ENCODE measurements around the gene COX14. TPM values are rescaled to one million over a fixed set of nuclear protein-coding genes. Genes with fewer than 3 reads are reported as not detected.

Gene COX14
- polyA plus RNA-seq, 1 donor (not counting 4 experiments of a cell fraction or from before 2014, with no cell fraction given), result 96.6 TPM

GRCh38 chr12:50086148-50086547 is 25.9 kb upstream of the COX14 start:
- Histone ChIP-seq H3K9ac (ENCODE audit: control insufficient read depth, extremely low read depth, insufficient read depth, low read length) (peak overlapping the region; percentile 38), H4K20me1 (ENCODE audit: control insufficient read depth, extremely low read depth, insufficient read depth, low read length) (no peaks in the 10 kb centered on the region), H3K4me2 (ENCODE audit: control insufficient read depth, extremely low read depth, insufficient read depth, low read depth, low read length) (peak overlapping the region; percentile 97), H2AFZ (ENCODE audit: control insufficient read depth, low read length) (no peak overlapping the region), H3K9me1 (ENCODE audit: control insufficient read depth, extremely low read depth, insufficient read depth, low read length) (no peaks in the 10 kb centered on the region), H3K27ac (ENCODE audit: control insufficient read depth, insufficient read depth, low read length) (peak overlapping the region; percentile 40), H3K4me3 (ENCODE audit: control insufficient read depth in 2 of 3, extremely low read depth in 1 of 3, insufficient read depth in 2 of 3, low read depth in 1 of 3, low read length in 3 of 3) (peak overlapping the region; percentile 59 to 68 (median 68)), H3K36me3 (ENCODE audit: control insufficient read depth in 2 of 2, extremely low read depth in 1 of 2, insufficient read depth in 2 of 2, low read length in 2 of 2) (peaks cover 14 to 31% of the 10 kb centered on the region in 2 experiments), H3K4me1 (ENCODE audit: control insufficient read depth, extremely low read depth, insufficient read depth, low read length) (peaks cover 31% of the 10 kb centered on the region), H3K9me3 (ENCODE audit: control insufficient read depth, low read depth, low read length) (no peaks in the 10 kb centered on the region), H3K79me2 (ENCODE audit: control insufficient read depth, insufficient read depth, low read length) (peaks cover 13% of the 10 kb centered on the region), H3K27me3 (ENCODE audit: control insufficient read depth, extremely low read depth, insufficient read depth, low read length) (no peaks in the 10 kb centered on the region)
- no peak for FAIRE-seq
- TF ChIP-seq CTCF (optimal IDR thresholded peaks at IDR 0.05 in 1 of 3, IDR thresholded peaks at IDR 0.05 in 1 of 3, conservative IDR thresholded peaks at IDR 0.05 in 1 of 3; ENCODE audit: extremely low read depth in 1 of 3, insufficient read depth in 2 of 3, low read length in 3 of 3) (peak in 1 of 3 experiments; percentile 10), EZH2 (IDR thresholded peaks at IDR 0.05; ENCODE audit: low read length) (no peak)
- DNase-seq (ENCODE audit: low read depth, low spot score), result no peak
- dilution Hi-C loops (cut with MboI; ENCODE audit: extremely low pct_ligation_motif_present, low sequenced_read_pairs), result no loop called here

- Histone ChIP-seq H3K27ac (ENCODE audit: control insufficient read depth, insufficient read depth, low read length) (peak overlapping the region; percentile 90), H3K4me2 (ENCODE audit: control insufficient read depth, extremely low read depth, insufficient read depth, low read depth, low read length) (peak overlapping the region; percentile 90), H3K79me2 (ENCODE audit: control insufficient read depth, insufficient read depth, low read length) (peaks cover 13% of the 10 kb centered on the region), H4K20me1 (ENCODE audit: control insufficient read depth, extremely low read depth, insufficient read depth, low read length) (no peaks in the 10 kb centered on the region), H3K4me1 (ENCODE audit: control insufficient read depth, extremely low read depth, insufficient read depth, low read length) (peaks cover 31% of the 10 kb centered on the region), H3K36me3 (ENCODE audit: control insufficient read depth in 2 of 2, extremely low read depth in 1 of 2, insufficient read depth in 2 of 2, low read length in 2 of 2) (peaks cover 16 to 33% of the 10 kb centered on the region in 2 experiments), H2AFZ (ENCODE audit: control insufficient read depth, low read length) (no peak overlapping the region), H3K9me3 (ENCODE audit: control insufficient read depth, low read depth, low read length) (no peaks in the 10 kb centered on the region), H3K4me3 (ENCODE audit: control insufficient read depth in 2 of 3, extremely low read depth in 1 of 3, insufficient read depth in 2 of 3, low read depth in 1 of 3, low read length in 3 of 3) (peak overlapping the region in 1 of 3 experiments; percentile 63), H3K9ac (ENCODE audit: control insufficient read depth, extremely low read depth, insufficient read depth, low read length) (peak overlapping the region; percentile 63), H3K27me3 (ENCODE audit: control insufficient read depth, extremely low read depth, insufficient read depth, low read length) (no peaks in the 10 kb centered on the region), H3K9me1 (ENCODE audit: control insufficient read depth, extremely low read depth, insufficient read depth, low read length) (no peaks in the 10 kb centered on the region)
- no peak for DNase-seq (ENCODE audit: low read depth, low spot score)
- no peak for FAIRE-seq
- no peak for TF ChIP-seq CTCF (optimal IDR thresholded peaks at IDR 0.05 in 1 of 3, IDR thresholded peaks at IDR 0.05 in 1 of 3, conservative IDR thresholded peaks at IDR 0.05 in 1 of 3; ENCODE audit: extremely low read depth in 1 of 3, insufficient read depth in 2 of 3, low read length in 3 of 3)
- TF ChIP-seq EZH2 (IDR thresholded peaks at IDR 0.05; ENCODE audit: low read length), result no peak
- dilution Hi-C loops (cut with MboI; ENCODE audit: extremely low pct_ligation_motif_present, low sequenced_read_pairs), result no loop called here
These were observed 24.9 kb upstream of the COX14 start for GRCh38 chr12:50087151-50087550.
